ENCODE data around the gene CTCFL. TPM values are rescaled to one million over a fixed set of nuclear protein-coding genes. Genes with fewer than 3 reads are reported as not detected.

The CTCFL gene
- total RNA-seq, 1 donor from 2014 or later = 0.07 TPM

DNA sequence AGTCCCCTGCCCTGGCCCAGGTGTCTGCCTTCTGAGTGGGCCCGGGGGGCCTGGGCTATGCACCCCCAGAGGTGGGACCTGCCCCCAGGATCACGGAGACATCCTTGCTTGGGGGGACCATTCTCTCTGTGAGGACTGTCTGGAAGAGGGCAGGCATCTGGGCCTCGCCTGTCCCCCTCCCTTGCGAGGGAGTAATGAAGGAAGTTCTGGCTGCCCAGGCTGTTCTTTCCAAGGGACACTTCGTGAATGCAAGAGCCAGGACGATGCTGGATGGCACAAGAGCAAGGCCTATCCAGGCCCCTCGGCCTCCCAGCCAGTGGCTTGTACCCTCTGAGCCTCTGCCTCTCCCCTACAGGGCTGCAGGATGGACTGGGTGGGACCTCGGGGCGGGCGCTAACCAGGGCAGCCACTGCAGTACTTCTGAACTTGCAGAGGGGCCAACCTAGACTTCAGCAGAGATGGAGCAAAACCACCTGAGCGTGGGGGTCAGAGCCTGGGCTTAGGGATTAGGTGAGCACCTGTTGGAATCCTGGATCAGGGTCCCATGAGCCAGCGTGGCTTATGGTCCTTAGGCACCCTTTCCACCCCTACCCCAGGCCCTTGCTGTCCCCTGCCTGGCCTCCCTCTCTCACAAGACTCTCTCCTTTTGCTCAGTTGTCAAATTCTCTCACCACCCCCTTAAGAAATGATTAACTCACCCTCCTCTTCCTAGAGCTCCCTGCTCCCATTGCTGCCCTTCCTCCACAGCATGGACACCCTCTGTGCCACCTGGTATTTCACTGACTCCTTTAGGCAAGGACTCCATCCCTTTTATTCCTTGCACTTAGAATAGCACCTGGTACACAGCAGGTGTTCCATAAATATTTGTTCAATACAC lies 53.2 kb downstream of the CTCFL start:
- Mint-ChIP-seq H3K4me1 (ENCODE audit: unreplicated experiment) (peaks cover 24% of the 10 kb centered on the region), H3K36me3 (no peaks in the 10 kb centered on the region), H3K4me3 (peak overlapping the region; percentile 52), H3K27me3 (peaks cover 12% of the 10 kb centered on the region), H3K27ac (no peak overlapping the region), H3K9me3 (no peaks in the 10 kb centered on the region)
- TF ChIP-seq, protein P1, sequence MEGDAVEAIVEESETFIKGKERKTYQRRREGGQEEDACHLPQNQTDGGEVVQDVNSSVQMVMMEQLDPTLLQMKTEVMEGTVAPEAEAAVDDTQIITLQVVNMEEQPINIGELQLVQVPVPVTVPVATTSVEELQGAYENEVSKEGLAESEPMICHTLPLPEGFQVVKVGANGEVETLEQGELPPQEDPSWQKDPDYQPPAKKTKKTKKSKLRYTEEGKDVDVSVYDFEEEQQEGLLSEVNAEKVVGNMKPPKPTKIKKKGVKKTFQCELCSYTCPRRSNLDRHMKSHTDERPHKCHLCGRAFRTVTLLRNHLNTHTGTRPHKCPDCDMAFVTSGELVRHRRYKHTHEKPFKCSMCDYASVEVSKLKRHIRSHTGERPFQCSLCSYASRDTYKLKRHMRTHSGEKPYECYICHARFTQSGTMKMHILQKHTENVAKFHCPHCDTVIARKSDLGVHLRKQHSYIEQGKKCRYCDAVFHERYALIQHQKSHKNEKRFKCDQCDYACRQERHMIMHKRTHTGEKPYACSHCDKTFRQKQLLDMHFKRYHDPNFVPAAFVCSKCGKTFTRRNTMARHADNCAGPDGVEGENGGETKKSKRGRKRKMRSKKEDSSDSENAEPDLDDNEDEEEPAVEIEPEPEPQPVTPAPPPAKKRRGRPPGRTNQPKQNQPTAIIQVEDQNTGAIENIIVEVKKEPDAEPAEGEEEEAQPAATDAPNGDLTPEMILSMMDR (conservative IDR thresholded peaks at IDR 0.05) = no peak
- DNase-seq (ENCODE audit: extremely low spot score, unreplicated experiment) = no peak

DNA sequence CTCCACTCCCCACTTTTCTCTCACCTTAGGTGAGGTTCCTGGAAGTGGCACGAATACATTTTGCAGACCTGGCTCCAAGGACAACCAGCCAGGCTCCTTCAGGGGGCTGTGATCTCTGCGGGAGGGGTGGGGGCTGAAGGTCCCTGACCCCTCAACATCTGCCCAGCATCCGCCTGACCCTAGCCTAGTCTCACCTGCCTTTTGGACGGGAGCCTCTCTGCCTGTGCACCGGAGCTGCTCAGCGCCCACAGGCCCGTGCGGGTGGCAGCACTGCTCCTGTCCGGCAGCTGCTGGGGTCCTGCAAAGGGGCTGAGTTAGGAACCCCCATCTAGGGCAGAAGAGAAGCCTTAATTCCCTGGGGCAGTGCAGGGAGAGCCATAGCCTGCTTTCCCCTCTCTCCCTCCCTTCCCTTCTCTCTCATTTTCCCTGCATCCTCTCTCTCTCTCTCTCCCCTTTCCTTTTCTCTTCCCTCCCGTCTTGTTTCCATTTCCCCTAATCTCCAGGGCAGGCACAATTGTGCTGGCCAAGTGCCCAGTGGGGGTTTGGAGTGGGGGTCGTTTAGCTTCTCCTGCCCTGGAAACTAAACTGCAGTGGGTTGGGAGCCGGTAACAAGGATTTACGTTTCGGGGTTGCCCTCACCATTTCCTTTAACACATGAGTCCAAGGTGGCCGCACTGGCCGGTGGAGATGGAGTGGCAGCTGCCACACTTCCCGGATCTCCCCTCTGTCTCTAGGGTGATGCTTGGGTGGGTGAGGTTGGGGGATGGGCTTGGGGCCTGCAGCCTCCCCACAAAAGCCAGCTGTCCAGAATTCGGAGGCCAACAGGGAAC lies 54.1 kb downstream of the CTCFL start:
- Mint-ChIP-seq H3K9me3 (no peaks in the 10 kb centered on the region), H3K36me3 (no peaks in the 10 kb centered on the region), H3K27me3 (peaks cover 12% of the 10 kb centered on the region), H3K27ac (no peak overlapping the region), H3K4me1 (ENCODE audit: unreplicated experiment) (peaks cover 24% of the 10 kb centered on the region), H3K4me3 (no peak overlapping the region)
- TF ChIP-seq, protein P1 (conservative IDR thresholded peaks at IDR 0.05) = no peak
- DNase-seq (ENCODE audit: extremely low spot score, unreplicated experiment) = no peak

DNA sequence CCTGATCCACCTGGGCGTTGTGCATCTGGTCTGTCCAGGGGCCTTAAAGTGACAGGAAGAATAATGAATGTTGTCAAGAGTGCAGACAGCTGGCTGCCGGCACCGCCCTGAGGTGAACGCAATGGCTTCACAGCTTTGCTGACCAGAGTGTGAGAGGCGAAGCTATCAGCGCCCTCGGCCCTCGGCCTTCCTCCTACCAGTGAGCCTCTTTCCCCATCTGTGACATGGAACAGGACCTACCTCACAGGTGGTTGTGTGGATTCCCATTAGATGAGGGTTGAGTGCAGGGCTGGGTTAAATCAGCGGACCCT lies 54.8 kb downstream of the CTCFL start:
- Mint-ChIP-seq H3K9me3 (no peaks in the 10 kb centered on the region), H3K4me3 (no peak overlapping the region), H3K27ac (no peak overlapping the region), H3K36me3 (no peaks in the 10 kb centered on the region), H3K4me1 (ENCODE audit: unreplicated experiment) (peaks cover 24% of the 10 kb centered on the region), H3K27me3 (peaks cover 12% of the 10 kb centered on the region)
- TF ChIP-seq, protein P1 (conservative IDR thresholded peaks at IDR 0.05) = no peak
- DNase-seq (ENCODE audit: extremely low spot score, unreplicated experiment) = no peak

DNA sequence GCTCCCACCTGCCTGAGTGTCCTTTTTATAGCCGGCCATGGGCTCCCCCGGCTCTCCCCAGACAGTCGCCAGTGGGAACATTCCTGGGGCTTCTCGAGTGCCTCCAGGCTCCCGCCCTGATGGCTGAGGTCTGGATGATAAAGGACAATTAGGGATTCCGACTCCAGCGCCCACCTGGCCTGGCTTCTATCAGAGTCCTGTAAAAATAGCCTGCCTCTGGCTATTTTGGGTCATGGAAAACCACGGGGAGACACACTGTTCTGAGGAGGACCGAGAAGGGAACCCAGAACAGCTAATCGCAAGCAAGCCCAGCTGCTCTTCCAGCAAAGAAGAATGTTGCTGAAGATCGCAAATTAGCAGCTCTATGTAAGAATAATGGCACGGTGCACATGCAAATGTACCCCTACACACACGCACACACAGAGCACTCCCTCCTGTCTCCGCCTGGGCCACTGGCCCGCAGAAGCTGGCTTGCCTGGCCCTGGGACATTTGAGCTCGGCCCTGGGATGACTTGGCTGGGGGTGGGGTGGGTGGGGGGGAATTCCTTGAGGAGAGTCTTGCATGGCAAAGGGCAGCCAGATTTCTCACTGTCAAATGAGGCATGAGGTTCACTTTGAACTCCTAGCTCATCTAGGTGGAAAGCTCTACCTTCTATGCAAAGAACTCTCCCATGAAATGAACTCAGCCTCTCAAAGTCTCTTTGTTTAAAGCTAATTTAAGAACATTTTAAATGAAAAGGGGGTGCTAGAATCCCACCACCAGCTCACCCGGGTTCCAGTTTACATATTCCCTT lies 55.3 kb downstream of the CTCFL start:
- Mint-ChIP-seq H3K36me3 (no peaks in the 10 kb centered on the region), H3K9me3 (no peaks in the 10 kb centered on the region), H3K27me3 (peaks cover 12% of the 10 kb centered on the region), H3K4me3 (no peak overlapping the region), H3K27ac (no peak overlapping the region), H3K4me1 (ENCODE audit: unreplicated experiment) (peaks cover 24% of the 10 kb centered on the region)
- no peak for DNase-seq (ENCODE audit: extremely low spot score, unreplicated experiment)
- TF ChIP-seq, protein P1 (conservative IDR thresholded peaks at IDR 0.05) = no peak
